ENCODE measurements around the gene PGRMC1. TPM values are rescaled to one million over a fixed set of nuclear protein-coding genes. Genes with fewer than 3 reads are reported as not detected.

Gene PGRMC1
- total and polyA plus RNA-seq, 8 donors = 17.0 to 50.2 (median 26.5) TPM

Other genes with a start within 250 kb of the PGRMC1 start
- not detected for gene CT47C1, start 163.3 kb upstream of the PGRMC1 start, total RNA-seq
- not detected for gene CT47C1, start 163.3 kb upstream of the PGRMC1 start, polyA plus RNA-seq
- gene KIAA1210, start 108.5 kb upstream of the PGRMC1 start, total RNA-seq = under 1 TPM in 1 of 6 donors, not detected in 5; 0.03 TPM
- not detected for gene KIAA1210, start 108.5 kb upstream of the PGRMC1 start, polyA plus RNA-seq
- gene SLC25A43, start 163.1 kb downstream of the PGRMC1 start, total RNA-seq = 1 to 10 TPM; 3.2 to 6.5 (median 4.0) TPM
- 1 to 10 TPM; 3.7 to 3.8 TPM for gene SLC25A43, start 163.1 kb downstream of the PGRMC1 start, polyA plus RNA-seq
- 100 to 1,000 TPM; 182 to 462 (median 342) TPM for gene SLC25A5, start 232.2 kb downstream of the PGRMC1 start, total RNA-seq
- gene SLC25A5, start 232.2 kb downstream of the PGRMC1 start, polyA plus RNA-seq = 100 to 1,000 TPM; 112 to 202 TPM